ENCODE measurements around the gene FOXP1.

DNA sequence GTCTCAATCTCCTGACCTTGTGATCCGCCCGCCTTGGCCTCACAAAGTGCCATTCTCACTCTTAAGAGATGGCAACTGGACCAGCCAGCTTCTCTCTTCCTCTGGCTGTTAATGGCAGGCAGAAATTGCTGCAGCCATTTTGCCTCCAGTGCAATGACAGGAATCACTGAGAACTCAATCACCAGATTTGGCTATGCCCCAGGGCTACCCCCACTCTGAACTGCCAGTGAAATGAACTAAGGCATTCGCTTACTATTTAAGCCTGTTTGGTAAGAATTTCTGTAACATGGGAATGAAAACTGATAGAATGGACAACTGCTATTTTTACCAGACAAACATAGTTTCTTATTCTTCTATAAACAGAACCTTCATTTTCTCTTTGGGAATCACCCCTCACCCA, 24.5 kb downstream of the FOXP1 start:
- TF ChIP-seq, protein P1, sequence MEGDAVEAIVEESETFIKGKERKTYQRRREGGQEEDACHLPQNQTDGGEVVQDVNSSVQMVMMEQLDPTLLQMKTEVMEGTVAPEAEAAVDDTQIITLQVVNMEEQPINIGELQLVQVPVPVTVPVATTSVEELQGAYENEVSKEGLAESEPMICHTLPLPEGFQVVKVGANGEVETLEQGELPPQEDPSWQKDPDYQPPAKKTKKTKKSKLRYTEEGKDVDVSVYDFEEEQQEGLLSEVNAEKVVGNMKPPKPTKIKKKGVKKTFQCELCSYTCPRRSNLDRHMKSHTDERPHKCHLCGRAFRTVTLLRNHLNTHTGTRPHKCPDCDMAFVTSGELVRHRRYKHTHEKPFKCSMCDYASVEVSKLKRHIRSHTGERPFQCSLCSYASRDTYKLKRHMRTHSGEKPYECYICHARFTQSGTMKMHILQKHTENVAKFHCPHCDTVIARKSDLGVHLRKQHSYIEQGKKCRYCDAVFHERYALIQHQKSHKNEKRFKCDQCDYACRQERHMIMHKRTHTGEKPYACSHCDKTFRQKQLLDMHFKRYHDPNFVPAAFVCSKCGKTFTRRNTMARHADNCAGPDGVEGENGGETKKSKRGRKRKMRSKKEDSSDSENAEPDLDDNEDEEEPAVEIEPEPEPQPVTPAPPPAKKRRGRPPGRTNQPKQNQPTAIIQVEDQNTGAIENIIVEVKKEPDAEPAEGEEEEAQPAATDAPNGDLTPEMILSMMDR (IDR thresholded peaks at IDR 0.05) = no peak
- no peak for TF ChIP-seq POLR2AphosphoS5 (IDR thresholded peaks at IDR 0.05)
- TF ChIP-seq POLR2A (IDR thresholded peaks at IDR 0.05) = no peak
- TF ChIP-seq EP300 (IDR thresholded peaks at IDR 0.05) = no peak
